GM10248 (cell line): ENCODE measurements around the gene FNDC4.

ENCODE experiments used
- CTCF ChIA-PET: fragments of 300-600 bp; sonication (Branson Sonifier 250); formaldehyde crosslinking; extraction: SDS; loops from one replicate; lab custom pipeline; 2021; ENCODE audit warnings: antibody characterized with exemption; lab: Yijun Ruan, JAX
- POLR2A ChIA-PET: fragments of 350-650 bp; sonication (Branson Sonifier 250); formaldehyde crosslinking; extraction: SDS; loops from one replicate; lab custom pipeline; 2020; ENCODE audit warnings: antibody characterized with exemption; lab: Yijun Ruan, JAX
- DNase-seq: peaks from one replicate; pipeline ENCODE4 v3.0.0; 2012; ENCODE audit errors: extremely low spot score
- TF ChIP-seq, protein P1 (sequence below): IDR thresholded peaks from 2 replicates; pipeline ENCODE4 v1.5.1; 2012; ENCODE audit warnings: mild to moderate bottlenecking, low read depth; ENCODE audit errors: extremely low read depth, missing control alignments, control extremely low read depth

Gene FNDC4

DNA sequence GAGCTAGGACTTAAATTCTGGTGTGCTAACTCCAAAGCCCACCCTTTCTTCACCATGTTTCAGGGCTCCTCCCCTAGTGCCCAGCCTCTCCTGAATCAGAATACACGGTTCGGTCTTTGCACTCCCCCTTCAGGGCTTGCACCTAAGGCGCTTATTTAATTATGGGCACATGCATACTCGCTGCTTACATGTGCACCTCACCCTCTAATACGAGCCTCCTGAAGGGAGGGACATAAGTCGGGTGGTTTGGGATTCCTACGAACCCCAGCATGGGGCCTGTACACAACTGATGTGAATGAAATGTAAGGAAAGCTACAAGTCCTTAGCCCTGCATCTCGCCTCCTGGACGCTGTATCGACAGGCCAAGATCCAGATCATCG, 5.9 kb downstream of the FNDC4 start:
- ChIA-PET POLR2A (no interaction called here), CTCF (no interaction called here)
- TF ChIP-seq, protein P1, sequence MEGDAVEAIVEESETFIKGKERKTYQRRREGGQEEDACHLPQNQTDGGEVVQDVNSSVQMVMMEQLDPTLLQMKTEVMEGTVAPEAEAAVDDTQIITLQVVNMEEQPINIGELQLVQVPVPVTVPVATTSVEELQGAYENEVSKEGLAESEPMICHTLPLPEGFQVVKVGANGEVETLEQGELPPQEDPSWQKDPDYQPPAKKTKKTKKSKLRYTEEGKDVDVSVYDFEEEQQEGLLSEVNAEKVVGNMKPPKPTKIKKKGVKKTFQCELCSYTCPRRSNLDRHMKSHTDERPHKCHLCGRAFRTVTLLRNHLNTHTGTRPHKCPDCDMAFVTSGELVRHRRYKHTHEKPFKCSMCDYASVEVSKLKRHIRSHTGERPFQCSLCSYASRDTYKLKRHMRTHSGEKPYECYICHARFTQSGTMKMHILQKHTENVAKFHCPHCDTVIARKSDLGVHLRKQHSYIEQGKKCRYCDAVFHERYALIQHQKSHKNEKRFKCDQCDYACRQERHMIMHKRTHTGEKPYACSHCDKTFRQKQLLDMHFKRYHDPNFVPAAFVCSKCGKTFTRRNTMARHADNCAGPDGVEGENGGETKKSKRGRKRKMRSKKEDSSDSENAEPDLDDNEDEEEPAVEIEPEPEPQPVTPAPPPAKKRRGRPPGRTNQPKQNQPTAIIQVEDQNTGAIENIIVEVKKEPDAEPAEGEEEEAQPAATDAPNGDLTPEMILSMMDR: no peak
- no peak for DNase-seq

DNA sequence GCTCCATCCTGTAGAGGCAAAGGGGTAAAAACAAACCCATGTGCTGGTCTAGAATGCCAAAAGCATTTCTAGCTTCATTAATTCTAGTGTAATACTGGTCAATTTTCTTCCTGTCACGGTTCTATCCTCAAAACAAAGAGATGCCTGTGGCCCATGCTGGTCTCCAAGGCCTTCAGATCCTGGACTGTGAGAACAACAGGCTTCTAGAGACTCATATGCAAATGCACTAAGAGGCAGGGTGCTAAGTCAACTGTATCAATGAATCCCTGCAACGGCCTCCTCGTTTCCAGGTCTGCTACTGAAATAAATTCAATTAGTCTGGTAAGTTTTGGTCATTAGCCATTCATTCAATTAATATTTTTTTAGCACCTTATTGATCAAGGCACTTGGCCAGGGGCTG, 9.5 kb downstream of the FNDC4 start:
- no peak for DNase-seq
- ChIA-PET POLR2A (no interaction called here), CTCF (no interaction called here)
- TF ChIP-seq, protein P1: no peak

DNA sequence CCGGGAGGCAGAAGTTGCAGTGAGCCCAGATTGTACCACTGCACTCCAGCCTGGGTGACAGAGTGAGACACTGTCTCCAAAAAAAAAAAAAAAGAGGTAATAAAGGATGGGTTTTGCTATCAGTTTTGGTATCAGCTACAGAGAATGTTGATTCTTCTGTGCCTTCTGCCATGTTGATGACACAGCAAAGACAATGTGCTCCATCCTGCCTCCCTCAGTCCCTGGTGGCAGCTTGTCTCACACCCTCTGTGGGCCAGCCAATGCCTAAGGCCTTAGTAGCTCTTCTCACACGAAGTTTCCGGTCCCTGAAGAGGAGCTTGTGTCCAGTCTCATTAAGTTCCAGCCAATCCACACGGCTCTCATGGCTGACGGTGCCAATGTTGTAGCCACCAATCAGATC, 23.0 kb downstream of the FNDC4 start:
- ChIA-PET CTCF (interaction anchor here (1.5 kb wide), 1 partner anchor 23 kb away, joined by 4 read pairs; no protein-coding TSS in a partner anchor), POLR2A (no interaction called here)
- no peak for DNase-seq
- TF ChIP-seq, protein P1: no peak

DNA sequence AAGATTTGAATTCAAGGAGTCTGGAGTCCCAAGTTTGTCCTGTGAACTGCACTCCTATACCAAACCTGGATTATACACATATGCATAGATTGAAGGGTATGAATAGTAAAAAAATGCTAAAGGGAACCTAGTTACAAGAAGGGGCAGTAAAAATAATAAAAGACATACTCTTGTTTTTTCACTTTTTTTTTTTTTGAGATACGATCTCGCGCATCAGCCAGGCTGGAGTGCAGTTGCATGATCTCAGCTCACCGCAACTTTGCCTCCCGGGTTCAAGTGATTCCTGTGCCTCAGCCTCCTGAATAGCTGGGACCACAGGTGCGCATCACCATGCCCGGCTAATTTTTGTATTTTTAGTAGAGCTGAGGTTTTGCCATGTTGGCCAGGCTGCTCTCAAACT, 30.6 kb downstream of the FNDC4 start:
- POLR2A ChIA-PET: no interaction called here

DNA sequence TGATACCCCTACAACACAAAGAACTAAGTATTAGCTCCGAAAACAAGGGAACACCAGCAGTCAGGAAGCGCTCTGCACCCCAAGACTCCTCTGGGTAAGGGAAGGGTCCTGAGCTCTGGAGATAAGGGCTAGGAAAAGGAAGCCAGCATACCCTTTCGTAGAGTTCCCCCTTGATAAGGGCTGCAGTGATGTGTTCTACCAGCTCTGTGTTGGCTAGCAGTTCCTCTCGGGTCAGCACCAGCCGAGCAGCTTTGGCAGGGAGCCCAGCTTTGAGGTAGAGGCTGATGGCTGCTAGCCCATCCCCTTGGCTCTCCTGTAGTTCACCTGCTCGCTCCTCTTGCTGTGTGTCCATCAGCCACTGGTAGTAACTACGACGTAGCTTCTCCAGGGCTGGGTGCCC, 33.9 kb downstream of the FNDC4 start:
- ChIA-PET CTCF (interaction anchor here (0.7 to 1.4 kb wide), 3 partner anchors 17 to 222 kb away, joined by 3 read pairs; no protein-coding TSS in a partner anchor), POLR2A (no interaction called here)
- TF ChIP-seq, protein P1: no peak
- DNase-seq: no peak

More for the DNA sequence above, 30.6 kb downstream of the FNDC4 start:
- TF ChIP-seq, protein P1: no peak
- no peak for DNase-seq
- CTCF ChIA-PET: interaction anchor here (1.6 kb wide), 1 partner anchor 11 kb away, joined by 7 read pairs; no protein-coding TSS in a partner anchor

DNA sequence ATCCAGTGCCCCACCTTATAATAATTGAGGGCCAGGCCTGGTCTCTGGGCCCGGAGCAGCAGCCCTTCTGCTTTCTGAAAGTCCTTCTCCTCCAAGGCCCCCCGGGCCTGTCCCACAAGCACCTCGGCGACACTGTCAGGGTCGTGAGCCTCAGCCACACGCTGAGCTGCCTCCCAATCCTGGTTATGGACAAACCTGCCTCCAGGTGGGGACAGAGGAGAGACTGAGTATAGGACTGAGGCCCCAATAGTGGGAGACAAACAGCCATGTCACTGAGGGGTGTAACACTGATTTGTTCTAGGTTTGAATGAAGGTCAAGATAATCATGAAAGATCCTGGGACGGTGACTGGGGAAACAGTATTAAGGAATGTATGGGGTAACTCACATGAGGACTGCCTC, 41.0 kb downstream of the FNDC4 start:
- TF ChIP-seq, protein P1: no peak
- DNase-seq: no peak
- CTCF ChIA-PET: interaction anchor here (1.0 to 1.4 kb wide), 3 partner anchors 9 to 26 kb away, joined by 3 to 7 read pairs (median 3); no protein-coding TSS in a partner anchor
- POLR2A ChIA-PET: no interaction called here
